ENCODE data around the gene BLTP1.

GRCh38 chr4:122150931-122151330, 1.2 kb upstream of the BLTP1 start:
- TF ChIP-seq RAD21 (IDR thresholded peaks at IDR 0.05; ENCODE audit: low read depth) (no peak), EP300 (IDR thresholded peaks at IDR 0.05; ENCODE audit: borderline replicate concordance) (no peak), REST (IDR thresholded peaks at IDR 0.05; ENCODE audit: low read depth) (no peak), FOXM1 (IDR thresholded peaks at IDR 0.05; ENCODE audit: borderline replicate concordance, low read depth) (no peak), YY1 (IDR thresholded peaks at IDR 0.05; ENCODE audit: low read depth) (no peak), NFIC (IDR thresholded peaks at IDR 0.05) (no peak), TEAD4 (IDR thresholded peaks at IDR 0.05) (no peak)

All from Ishikawa (cell line).